ENCODE measurements around the gene TBKBP1. TPM values are rescaled to one million over a fixed set of nuclear protein-coding genes. Genes with fewer than 3 reads are reported as not detected.

Gene TBKBP1
- total RNA-seq, 4 donors from 2014 or later = 3.0 to 23.1 (median 5.2) TPM

GRCh38 chr17:47744168-47745036 is 50.4 kb downstream of the TBKBP1 start:
- peaks cover 0 to 5% of the 10 kb centered on the region in 2 donors for H3K27me3 ChIP-seq
- TF ChIP-seq POLR2A (IDR thresholded peaks at IDR 0.05) = no peak
- no peak for TF ChIP-seq CTCF (IDR thresholded peaks at IDR 0.05)
- H3K4me1 ChIP-seq = peaks cover 0 to 7% (median 0%) of the 10 kb centered on the region in 4 donors
- H3K36me3 ChIP-seq = no peaks in the 10 kb centered on the region
- no peak overlapping the region for H3K27ac ChIP-seq
- H3K4me3 ChIP-seq = no peak overlapping the region
- peak in 1 of 3 donors; percentile 11 for DNase-seq
- no peaks in the 10 kb centered on the region for H3K9me3 ChIP-seq

- Histone ChIP-seq H3K9me3 (no peaks in the 10 kb centered on the region), H3K36me3 (no peaks in the 10 kb centered on the region), H3K4me1 (peaks cover 0 to 7% (median 0%) of the 10 kb centered on the region in 4 donors), H3K4me3 (no peak overlapping the region), H3K27ac (no peak overlapping the region), H3K27me3 (peaks cover 0 to 5% of the 10 kb centered on the region in 2 donors)
- DNase-seq = no peak
- TF ChIP-seq CTCF (IDR thresholded peaks at IDR 0.05) = no peak
- TF ChIP-seq POLR2A (IDR thresholded peaks at IDR 0.05) = no peak
These were observed 51.0 kb downstream of the TBKBP1 start for GRCh38 chr17:47745037-47745380.

GRCh38 chr17:47751471-47751870 is 57.5 kb downstream of the TBKBP1 start:
- Histone ChIP-seq H3K36me3 (no peaks in the 10 kb centered on the region), H3K9me3 (no peaks in the 10 kb centered on the region), H3K27me3 (no peaks in the 10 kb centered on the region), H3K4me1 (no peaks in the 10 kb centered on the region), H3K27ac (no peak overlapping the region), H3K4me3 (no peak overlapping the region)
- TF ChIP-seq POLR2A (IDR thresholded peaks at IDR 0.05) (no peak), CTCF (IDR thresholded peaks at IDR 0.05) (no peak)
- DNase-seq = no peak

GRCh38 chr17:47757386-47757785 is 63.4 kb downstream of the TBKBP1 start:
- Histone ChIP-seq H3K27me3 (no peaks in the 10 kb centered on the region), H3K4me3 (no peak overlapping the region), H3K27ac (no peak overlapping the region), H3K9me3 (peaks cover 0 to 6% (median 2%) of the 10 kb centered on the region in 4 donors), H3K36me3 (no peaks in the 10 kb centered on the region), H3K4me1 (no peaks in the 10 kb centered on the region)
- no peak for TF ChIP-seq CTCF (IDR thresholded peaks at IDR 0.05)
- TF ChIP-seq POLR2A (IDR thresholded peaks at IDR 0.05) = no peak
- DNase-seq = no peak

GRCh38 chr17:47760409-47761140 is 66.6 kb downstream of the TBKBP1 start:
- Histone ChIP-seq H3K36me3 (no peaks in the 10 kb centered on the region), H3K4me1 (no peaks in the 10 kb centered on the region), H3K4me3 (no peak overlapping the region), H3K27me3 (no peaks in the 10 kb centered on the region), H3K9me3 (peaks cover 0 to 6% (median 2%) of the 10 kb centered on the region in 4 donors), H3K27ac (no peak overlapping the region)
- TF ChIP-seq POLR2A (IDR thresholded peaks at IDR 0.05) = no peak
- no peak for DNase-seq

Small RNA genes lying within 50 kb of the gene (small RNA-seq; reads per million reads assigned to genes)
- 0 reads per million in 2 donors for gene AC015674.1

Other genes starting within 250 kb of the TBKBP1 start
- gene NPEPPS, start 163.1 kb upstream of the TBKBP1 start, total RNA-seq = 100 to 1,000 TPM; 124 to 207 (median 165) TPM
- 100 to 1,000 TPM in 3 of 4 donors, 10 to 100 TPM in 1; 72.3 to 276 (median 135) TPM for gene KPNB1, start 44.2 kb upstream of the TBKBP1 start, total RNA-seq
- under 1 TPM in 3 of 4 donors, not detected in 1; 0.53 to 0.85 (median 0.67) TPM for gene TBX21, start 39.1 kb downstream of the TBKBP1 start, total RNA-seq
- gene OSBPL7, start 127.6 kb downstream of the TBKBP1 start, total RNA-seq = 100 to 1,000 TPM in 1 of 4 donors, 10 to 100 TPM in 3; 31.4 to 104 (median 70.9) TPM
- gene MRPL10, start 137.4 kb downstream of the TBKBP1 start, total RNA-seq = 10 to 100 TPM; 30.5 to 50.4 (median 34.8) TPM
- gene LRRC46, start 137.5 kb downstream of the TBKBP1 start, total RNA-seq = under 1 TPM in 1 of 4 donors, not detected in 3; 0.40 TPM
- gene SCRN2, start 147.1 kb downstream of the TBKBP1 start, total RNA-seq = 100 to 1,000 TPM in 2 of 4 donors, 10 to 100 TPM in 2; 56.2 to 126 (median 86.9) TPM
- 10 to 100 TPM in 2 of 4 donors, 1 to 10 TPM in 2; 3.3 to 27.0 (median 16.6) TPM for gene SP6, start 157.0 kb downstream of the TBKBP1 start, total RNA-seq
- gene SP2, start 202.1 kb downstream of the TBKBP1 start, total RNA-seq = 10 to 100 TPM in 3 of 4 donors, 1 to 10 TPM in 1; 8.6 to 29.7 (median 16.6) TPM
- gene PNPO, start 247.4 kb downstream of the TBKBP1 start, total RNA-seq = 100 to 1,000 TPM in 1 of 4 donors, 10 to 100 TPM in 3; 23.9 to 103 (median 64.6) TPM

Measured in Peyer's patch (tissue), 4 donors.